ENCODE data around the gene ATP8A2. TPM values are rescaled to one million over a fixed set of nuclear protein-coding genes. Genes with fewer than 3 reads are reported as not detected.

Gene ATP8A2
- total RNA-seq, 1 experiment from 2014 or later: 5.2 TPM

DNA sequence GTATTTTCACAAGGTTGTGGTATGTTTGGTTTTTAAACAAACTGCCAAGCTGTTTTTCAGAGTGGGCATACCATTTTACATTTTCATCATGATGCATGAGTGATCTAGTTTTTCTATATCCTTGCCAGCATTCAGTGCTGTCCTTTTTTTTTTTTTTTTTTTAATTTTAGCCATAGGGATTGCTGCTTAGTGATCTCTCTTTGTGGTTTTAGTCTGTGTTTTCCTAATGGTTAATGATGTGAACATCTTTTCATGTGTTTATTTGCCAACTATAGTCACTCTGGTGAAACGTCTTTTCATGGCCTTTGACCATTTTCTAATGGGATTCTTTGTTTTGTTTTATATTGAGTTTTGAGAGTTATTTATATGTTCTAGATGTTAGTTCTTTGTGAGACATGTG lies 620.3 kb downstream of the ATP8A2 start (continued):
- TF ChIP-seq, protein P1, sequence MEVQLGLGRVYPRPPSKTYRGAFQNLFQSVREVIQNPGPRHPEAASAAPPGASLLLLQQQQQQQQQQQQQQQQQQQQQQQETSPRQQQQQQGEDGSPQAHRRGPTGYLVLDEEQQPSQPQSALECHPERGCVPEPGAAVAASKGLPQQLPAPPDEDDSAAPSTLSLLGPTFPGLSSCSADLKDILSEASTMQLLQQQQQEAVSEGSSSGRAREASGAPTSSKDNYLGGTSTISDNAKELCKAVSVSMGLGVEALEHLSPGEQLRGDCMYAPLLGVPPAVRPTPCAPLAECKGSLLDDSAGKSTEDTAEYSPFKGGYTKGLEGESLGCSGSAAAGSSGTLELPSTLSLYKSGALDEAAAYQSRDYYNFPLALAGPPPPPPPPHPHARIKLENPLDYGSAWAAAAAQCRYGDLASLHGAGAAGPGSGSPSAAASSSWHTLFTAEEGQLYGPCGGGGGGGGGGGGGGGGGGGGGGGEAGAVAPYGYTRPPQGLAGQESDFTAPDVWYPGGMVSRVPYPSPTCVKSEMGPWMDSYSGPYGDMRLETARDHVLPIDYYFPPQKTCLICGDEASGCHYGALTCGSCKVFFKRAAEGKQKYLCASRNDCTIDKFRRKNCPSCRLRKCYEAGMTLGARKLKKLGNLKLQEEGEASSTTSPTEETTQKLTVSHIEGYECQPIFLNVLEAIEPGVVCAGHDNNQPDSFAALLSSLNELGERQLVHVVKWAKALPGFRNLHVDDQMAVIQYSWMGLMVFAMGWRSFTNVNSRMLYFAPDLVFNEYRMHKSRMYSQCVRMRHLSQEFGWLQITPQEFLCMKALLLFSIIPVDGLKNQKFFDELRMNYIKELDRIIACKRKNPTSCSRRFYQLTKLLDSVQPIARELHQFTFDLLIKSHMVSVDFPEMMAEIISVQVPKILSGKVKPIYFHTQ (CRISPR knock-in tag; IDR thresholded peaks at IDR 0.05): no peak
- TF ChIP-seq, protein P2, sequence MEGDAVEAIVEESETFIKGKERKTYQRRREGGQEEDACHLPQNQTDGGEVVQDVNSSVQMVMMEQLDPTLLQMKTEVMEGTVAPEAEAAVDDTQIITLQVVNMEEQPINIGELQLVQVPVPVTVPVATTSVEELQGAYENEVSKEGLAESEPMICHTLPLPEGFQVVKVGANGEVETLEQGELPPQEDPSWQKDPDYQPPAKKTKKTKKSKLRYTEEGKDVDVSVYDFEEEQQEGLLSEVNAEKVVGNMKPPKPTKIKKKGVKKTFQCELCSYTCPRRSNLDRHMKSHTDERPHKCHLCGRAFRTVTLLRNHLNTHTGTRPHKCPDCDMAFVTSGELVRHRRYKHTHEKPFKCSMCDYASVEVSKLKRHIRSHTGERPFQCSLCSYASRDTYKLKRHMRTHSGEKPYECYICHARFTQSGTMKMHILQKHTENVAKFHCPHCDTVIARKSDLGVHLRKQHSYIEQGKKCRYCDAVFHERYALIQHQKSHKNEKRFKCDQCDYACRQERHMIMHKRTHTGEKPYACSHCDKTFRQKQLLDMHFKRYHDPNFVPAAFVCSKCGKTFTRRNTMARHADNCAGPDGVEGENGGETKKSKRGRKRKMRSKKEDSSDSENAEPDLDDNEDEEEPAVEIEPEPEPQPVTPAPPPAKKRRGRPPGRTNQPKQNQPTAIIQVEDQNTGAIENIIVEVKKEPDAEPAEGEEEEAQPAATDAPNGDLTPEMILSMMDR (IDR thresholded peaks at IDR 0.05): no peak
- TF ChIP-seq PRRX2 (CRISPR knock-in tag; IDR thresholded peaks at IDR 0.05) (no peak), CBFB (CRISPR knock-in tag; IDR thresholded peaks at IDR 0.05; ENCODE audit: low read depth) (no peak), ZBTB21 (CRISPR knock-in tag; IDR thresholded peaks at IDR 0.05; ENCODE audit: borderline replicate concordance) (no peak), IRF2 (CRISPR knock-in tag; IDR thresholded peaks at IDR 0.05; ENCODE audit: borderline replicate concordance, low read depth) (no peak), ZNF671 (CRISPR knock-in tag; IDR thresholded peaks at IDR 0.05) (no peak), MYBL2 (CRISPR knock-in tag; IDR thresholded peaks at IDR 0.05) (no peak), EMX1 (CRISPR knock-in tag; IDR thresholded peaks at IDR 0.05) (no peak)
- TF ChIP-seq, protein P3, sequence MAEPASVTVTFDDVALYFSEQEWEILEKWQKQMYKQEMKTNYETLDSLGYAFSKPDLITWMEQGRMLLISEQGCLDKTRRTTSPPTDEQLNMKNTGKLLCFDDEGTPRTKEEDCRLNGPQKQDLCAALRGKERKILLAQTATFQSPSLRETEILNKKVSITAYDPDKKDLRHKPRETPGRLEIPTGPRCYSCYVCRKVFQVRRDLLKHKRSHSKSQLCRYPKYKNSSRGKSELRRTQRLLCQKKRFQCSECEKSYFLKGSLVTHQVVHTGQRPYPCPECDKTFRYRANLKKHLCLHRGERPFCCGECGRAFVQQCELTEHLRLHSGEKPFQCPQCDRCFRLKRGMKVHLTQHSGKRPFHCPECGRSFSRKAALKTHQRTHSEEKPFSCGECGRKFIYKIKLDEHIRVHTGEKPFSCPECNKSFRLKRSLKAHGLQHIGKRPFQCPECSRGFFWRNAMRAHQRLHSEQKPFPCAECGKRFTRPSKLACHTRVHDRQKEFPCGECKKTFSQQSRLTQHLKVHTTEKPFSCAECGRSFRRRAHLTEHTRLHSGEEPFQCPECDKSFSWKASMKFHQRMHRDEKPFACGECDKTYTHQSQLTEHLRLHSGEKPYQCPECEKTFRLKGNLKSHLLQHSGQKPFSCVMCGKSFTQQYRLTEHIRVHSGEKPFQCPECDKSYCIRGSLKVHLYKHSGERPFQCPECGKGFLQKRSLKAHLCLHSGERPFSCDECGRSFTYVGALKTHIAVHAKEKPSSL (CRISPR knock-in tag; conservative IDR thresholded peaks at IDR 0.05): no peak
- TF ChIP-seq, protein P4, sequence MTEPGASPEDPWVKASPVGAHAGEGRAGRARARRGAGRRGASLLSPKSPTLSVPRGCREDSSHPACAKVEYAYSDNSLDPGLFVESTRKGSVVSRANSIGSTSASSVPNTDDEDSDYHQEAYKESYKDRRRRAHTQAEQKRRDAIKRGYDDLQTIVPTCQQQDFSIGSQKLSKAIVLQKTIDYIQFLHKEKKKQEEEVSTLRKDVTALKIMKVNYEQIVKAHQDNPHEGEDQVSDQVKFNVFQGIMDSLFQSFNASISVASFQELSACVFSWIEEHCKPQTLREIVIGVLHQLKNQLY (CRISPR knock-in tag; IDR thresholded peaks at IDR 0.05): no peak
- TF ChIP-seq, protein P5, sequence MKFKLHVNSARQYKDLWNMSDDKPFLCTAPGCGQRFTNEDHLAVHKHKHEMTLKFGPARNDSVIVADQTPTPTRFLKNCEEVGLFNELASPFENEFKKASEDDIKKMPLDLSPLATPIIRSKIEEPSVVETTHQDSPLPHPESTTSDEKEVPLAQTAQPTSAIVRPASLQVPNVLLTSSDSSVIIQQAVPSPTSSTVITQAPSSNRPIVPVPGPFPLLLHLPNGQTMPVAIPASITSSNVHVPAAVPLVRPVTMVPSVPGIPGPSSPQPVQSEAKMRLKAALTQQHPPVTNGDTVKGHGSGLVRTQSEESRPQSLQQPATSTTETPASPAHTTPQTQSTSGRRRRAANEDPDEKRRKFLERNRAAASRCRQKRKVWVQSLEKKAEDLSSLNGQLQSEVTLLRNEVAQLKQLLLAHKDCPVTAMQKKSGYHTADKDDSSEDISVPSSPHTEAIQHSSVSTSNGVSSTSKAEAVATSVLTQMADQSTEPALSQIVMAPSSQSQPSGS (CRISPR knock-in tag; IDR thresholded peaks at IDR 0.05; ENCODE audit: borderline replicate concordance, low read depth): no peak
- TF ChIP-seq, protein P6, sequence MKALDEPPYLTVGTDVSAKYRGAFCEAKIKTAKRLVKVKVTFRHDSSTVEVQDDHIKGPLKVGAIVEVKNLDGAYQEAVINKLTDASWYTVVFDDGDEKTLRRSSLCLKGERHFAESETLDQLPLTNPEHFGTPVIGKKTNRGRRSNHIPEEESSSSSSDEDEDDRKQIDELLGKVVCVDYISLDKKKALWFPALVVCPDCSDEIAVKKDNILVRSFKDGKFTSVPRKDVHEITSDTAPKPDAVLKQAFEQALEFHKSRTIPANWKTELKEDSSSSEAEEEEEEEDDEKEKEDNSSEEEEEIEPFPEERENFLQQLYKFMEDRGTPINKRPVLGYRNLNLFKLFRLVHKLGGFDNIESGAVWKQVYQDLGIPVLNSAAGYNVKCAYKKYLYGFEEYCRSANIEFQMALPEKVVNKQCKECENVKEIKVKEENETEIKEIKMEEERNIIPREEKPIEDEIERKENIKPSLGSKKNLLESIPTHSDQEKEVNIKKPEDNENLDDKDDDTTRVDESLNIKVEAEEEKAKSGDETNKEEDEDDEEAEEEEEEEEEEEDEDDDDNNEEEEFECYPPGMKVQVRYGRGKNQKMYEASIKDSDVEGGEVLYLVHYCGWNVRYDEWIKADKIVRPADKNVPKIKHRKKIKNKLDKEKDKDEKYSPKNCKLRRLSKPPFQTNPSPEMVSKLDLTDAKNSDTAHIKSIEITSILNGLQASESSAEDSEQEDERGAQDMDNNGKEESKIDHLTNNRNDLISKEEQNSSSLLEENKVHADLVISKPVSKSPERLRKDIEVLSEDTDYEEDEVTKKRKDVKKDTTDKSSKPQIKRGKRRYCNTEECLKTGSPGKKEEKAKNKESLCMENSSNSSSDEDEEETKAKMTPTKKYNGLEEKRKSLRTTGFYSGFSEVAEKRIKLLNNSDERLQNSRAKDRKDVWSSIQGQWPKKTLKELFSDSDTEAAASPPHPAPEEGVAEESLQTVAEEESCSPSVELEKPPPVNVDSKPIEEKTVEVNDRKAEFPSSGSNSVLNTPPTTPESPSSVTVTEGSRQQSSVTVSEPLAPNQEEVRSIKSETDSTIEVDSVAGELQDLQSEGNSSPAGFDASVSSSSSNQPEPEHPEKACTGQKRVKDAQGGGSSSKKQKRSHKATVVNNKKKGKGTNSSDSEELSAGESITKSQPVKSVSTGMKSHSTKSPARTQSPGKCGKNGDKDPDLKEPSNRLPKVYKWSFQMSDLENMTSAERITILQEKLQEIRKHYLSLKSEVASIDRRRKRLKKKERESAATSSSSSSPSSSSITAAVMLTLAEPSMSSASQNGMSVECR (CRISPR knock-in tag; IDR thresholded peaks at IDR 0.05; ENCODE audit: borderline replicate concordance): no peak

Data from WTC11 (cell line).